Right lobe of liver (tissue), 6 donors: ENCODE data around the gene TEX22. TPM values are rescaled to one million over a fixed set of nuclear protein-coding genes. Genes with fewer than 3 reads are reported as not detected.

Source experiments
- ATAC-seq, 4 donors: fragments of 200-7000 bp; cut with Tn5 transposase; one replicate each; pipeline ENCODE4 v1.9.1; 2020; ENCODE audit warnings: mild to moderate bottlenecking in 4 of 4, moderate library complexity in 4 of 4
- DNase-seq, 3 donors: peaks; one replicate each; pipeline ENCODE4 v3.0.0-alpha.2; 2020
- H3K27ac ChIP-seq, 3 donors: fragments of 200-600 bp; one replicate each; pipeline ENCODE4 v1.8.0; 2022
- H3K27me3 ChIP-seq, 2 donors: fragments of 200-600 bp; one replicate each; pipeline ENCODE4 v1.8.0; 2022
- H3K36me3 ChIP-seq, 4 donors: fragments of 200-600 bp; sonication (generic) in 1 of 4; one replicate each; pipeline versions ENCODE4 v1.5.1 to v1.8.0; 2017 to 2022; ENCODE audit warnings: control low read depth in 1 of 4
- H3K4me1 ChIP-seq, 4 donors: fragments of 200-600 bp; sonication (generic) in 1 of 4; one replicate each; pipeline versions ENCODE4 v1.5.1 to v1.8.0; 2017 to 2022; ENCODE audit warnings: control low read depth in 1 of 4
- H3K4me3 ChIP-seq, 3 donors: fragments of 200-600 bp; one replicate each; pipeline ENCODE4 v1.8.0; 2022
- H3K9me3 ChIP-seq, 4 donors: fragments of 200-600 bp; sonication (generic) in 1 of 4; one replicate each; pipeline versions ENCODE4 v1.5.1 to v1.8.0; 2017 to 2022; ENCODE audit warnings: control low read depth in 1 of 4
- POLR2A ChIP-seq: fragments of 450-650 bp; IDR thresholded peaks from one replicate; pipeline ENCODE4 v1.6.1; 2017; ENCODE audit warnings: antibody characterized with exemption, mild to moderate bottlenecking
- WGBS: methylation state at CpG from one replicate; pipeline ENCODE4 v1.1.6; 2018; ENCODE audit warnings: low coverage, low lambda C conversion rate; ENCODE audit not compliant: insufficient coverage; ENCODE audit errors: missing lambda C conversion rate; 5-methylcytosine and 5-hydroxymethylcytosine counted together
- intact Hi-C, 2 donors: fragments of 100-400 bp; cut with DNase I; formaldehyde crosslinking; loops; one replicate each; pipeline versions ENCODE4 v1.11.2 to v1.14.1; 2022
- total RNA-seq, 6 experiments: library from RNA; depleted of rRNA in 2 of 6; stranded (reverse); fragments of >200 nt in 2 of 6; fragmentation: NEBNext Ultra II Directional in 3 of 6; extraction: Animal tissue kit (Norgen Biotek cat#: 25700) in 3 of 6; gene quantifications; one replicate each; pipeline versions ENCODE4 v1.1.0 to v1.2.4, GENCODE V29; 2016 to 2023
- TF ChIP-seq, protein P1 (sequence below), 4 donors: fragments of 200-600 bp in 3 of 4; fragments of 450-650 bp in 1 of 4; IDR thresholded peaks; one replicate each; pipeline versions ENCODE4 v1.5.1 to v1.8.0; 2016 to 2022; ENCODE audit warnings: antibody characterized with exemption in 4 of 4, mild to moderate bottlenecking in 2 of 4
- donor health status: DM: no; HTN: yes; CAD: no.
- donor health status: DM: no; HTN: no; CAD: no.
- donor health status: DM: no; HTN: no; CAD: no.
- donor health status: DM: no; HTN: yes; CAD: no.
- donor health status: DM: no; HTN: yes; CAD: no.

Gene TEX22
- total RNA-seq, 6 experiments from 2014 or later, result 0.07 to 0.44 (median 0.35) TPM; not detected in 3

DNA sequence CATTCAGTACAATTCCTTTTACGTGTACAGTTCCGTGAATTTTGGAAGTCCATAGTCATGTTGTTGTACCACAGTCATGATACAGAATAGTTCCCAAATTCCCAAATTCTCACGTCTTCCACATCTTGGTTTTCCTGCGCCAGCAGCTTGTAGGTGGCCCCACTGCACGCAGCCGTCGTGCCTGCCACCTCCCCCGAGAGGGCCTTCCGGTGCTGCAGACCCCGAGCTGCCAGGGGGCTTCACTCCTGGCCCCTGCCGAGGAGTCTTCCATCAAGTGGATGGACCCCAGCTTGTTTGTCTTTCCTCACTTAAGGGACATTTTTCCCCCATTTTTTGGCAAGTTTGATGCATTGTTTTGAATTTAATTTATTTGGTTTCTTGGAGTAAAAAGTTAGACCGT, 38.1 kb downstream of the TEX22 start:
- H3K27ac ChIP-seq, result no peak overlapping the region
- H3K27me3 ChIP-seq, result no peaks in the 10 kb centered on the region
- no peak for DNase-seq
- no peak for ATAC-seq
- intact Hi-C loops, result no loop called here
- H3K4me3 ChIP-seq, result no peak overlapping the region
- no peaks in the 10 kb centered on the region for H3K9me3 ChIP-seq
- TF ChIP-seq, protein P1, sequence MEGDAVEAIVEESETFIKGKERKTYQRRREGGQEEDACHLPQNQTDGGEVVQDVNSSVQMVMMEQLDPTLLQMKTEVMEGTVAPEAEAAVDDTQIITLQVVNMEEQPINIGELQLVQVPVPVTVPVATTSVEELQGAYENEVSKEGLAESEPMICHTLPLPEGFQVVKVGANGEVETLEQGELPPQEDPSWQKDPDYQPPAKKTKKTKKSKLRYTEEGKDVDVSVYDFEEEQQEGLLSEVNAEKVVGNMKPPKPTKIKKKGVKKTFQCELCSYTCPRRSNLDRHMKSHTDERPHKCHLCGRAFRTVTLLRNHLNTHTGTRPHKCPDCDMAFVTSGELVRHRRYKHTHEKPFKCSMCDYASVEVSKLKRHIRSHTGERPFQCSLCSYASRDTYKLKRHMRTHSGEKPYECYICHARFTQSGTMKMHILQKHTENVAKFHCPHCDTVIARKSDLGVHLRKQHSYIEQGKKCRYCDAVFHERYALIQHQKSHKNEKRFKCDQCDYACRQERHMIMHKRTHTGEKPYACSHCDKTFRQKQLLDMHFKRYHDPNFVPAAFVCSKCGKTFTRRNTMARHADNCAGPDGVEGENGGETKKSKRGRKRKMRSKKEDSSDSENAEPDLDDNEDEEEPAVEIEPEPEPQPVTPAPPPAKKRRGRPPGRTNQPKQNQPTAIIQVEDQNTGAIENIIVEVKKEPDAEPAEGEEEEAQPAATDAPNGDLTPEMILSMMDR (IDR thresholded peaks at IDR 0.05), result no peak
- TF ChIP-seq POLR2A, result no peak
- H3K4me1 ChIP-seq, result peaks cover 0 to 25% (median 12%) of the 10 kb centered on the region in 4 donors
- whole genome bisulfite sequencing, result 85% methylated on average over 6 of the region's 12 CpGs
- no peaks in the 10 kb centered on the region for H3K36me3 ChIP-seq

DNA sequence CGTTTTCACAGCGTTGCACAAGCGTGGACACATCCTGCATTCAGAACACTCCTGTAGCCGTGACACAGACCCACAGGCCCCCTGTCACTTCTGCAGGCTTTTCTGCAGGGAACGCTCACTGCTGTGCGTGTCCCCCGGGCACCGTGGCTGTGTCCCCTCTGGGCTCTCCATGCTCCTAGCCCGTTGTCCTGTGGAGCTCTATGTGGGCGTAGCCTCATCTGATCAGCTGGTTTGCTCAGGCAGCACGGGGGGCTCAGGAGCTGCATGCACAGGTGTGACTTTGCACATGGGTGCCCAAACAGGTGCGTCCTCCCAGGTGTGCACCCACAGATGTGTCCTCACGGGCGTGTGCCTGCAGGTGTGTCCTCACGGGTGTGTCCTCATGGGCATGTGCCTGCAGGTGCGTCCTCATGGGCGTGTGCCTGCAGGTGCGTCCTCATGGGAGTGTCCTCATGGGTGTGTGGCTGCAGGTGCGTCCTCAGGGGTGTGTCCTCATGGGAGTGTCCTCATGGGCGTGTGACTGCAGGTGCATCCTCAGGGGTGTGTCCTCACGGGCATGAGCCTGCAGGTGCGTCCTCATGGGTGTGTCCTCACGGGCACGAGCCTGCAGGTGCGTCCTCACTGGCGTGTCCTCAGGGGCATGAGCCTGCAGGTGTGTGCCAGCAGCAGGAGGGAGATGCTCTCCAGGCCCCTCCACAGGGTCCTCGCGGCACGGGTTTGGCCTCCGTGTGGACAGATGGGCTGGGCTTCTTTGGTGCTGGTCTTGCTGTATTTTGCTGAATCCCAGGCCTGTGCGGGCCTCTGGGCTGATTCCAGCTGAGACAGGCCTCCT, 38.8 kb downstream of the TEX22 start:
- WGBS, result 93% methylated on average over 9 of the region's 31 CpGs
- H3K27ac ChIP-seq, result no peak overlapping the region
- H3K4me1 ChIP-seq, result peaks cover 0 to 18% (median 9%) of the 10 kb centered on the region in 4 donors
- DNase-seq (peak in 1 of 3 donors; percentile 42), ATAC-seq (no peak)
- no peaks in the 10 kb centered on the region for H3K9me3 ChIP-seq
- no peak for TF ChIP-seq POLR2A
- TF ChIP-seq, protein P1 (IDR thresholded peaks at IDR 0.05), result no peak
- no peaks in the 10 kb centered on the region for H3K36me3 ChIP-seq
- intact Hi-C loops, result no loop called here
- no peak overlapping the region for H3K4me3 ChIP-seq
- no peaks in the 10 kb centered on the region for H3K27me3 ChIP-seq

DNA sequence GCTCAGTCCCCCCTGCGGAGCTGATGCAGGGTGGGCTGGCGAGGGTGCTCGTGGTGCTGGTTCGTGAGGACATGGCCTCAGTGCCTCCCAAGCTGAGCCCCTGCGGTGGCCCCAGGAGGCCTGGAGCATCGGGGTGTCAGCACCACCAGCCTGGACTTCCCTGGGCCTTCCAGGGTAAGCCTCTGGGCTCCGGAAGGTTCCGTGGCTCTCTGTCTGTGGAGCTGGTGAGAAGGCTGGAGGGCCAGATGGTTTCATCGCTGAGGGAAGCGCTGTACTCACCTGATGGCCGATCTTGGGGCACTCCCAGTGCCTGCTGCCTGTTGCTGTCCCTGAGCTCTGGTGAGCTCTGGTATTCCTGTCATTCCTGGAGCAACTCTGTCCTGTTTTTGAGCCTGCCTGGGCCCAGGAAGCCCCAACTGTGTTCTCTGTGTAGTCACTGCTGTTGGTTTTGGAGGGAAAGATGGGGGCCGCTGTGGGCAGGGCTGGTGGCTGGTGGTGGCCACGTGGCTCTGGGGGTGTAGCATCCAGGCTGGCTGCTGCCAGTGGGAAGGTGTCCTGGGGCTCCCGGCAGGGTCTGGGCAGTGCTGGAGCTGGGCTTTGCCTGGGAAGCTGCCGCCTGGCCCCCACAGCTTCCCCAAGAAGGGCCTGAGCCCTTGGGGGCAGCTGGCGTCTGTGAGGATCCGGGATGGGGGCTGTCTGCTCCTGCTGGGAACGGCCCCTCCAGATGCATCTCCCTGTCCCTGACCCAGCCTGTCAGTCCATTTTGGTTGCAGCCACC, 39.6 kb downstream of the TEX22 start:
- intact Hi-C loops, result no loop called here
- no peak for DNase-seq

DNA sequence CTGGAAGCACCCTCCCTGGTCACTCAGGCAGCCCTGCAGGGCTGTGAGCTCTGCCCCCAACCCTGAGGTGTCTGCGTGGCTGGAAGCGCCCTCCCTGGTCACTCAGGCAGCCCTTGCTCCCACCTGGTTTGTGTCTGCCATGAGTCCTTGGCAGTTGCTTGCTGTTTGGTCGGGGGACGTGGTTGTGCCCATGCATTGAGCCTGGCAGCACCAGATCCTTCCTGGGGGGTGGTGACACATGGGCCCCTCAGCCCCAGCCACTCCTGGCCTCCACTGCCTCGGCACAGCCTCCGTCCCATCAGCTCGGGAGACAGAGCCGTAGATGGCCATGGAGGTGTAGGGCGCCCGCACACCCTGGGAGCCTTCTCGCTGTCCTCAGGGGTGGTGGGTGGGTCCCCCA, 40.8 kb downstream of the TEX22 start:
- DNase-seq (no peak), ATAC-seq (peak in 1 of 4 donors; percentile 19)
- Histone ChIP-seq H3K4me1 (peaks cover 0 to 4% (median 0%) of the 10 kb centered on the region in 4 donors), H3K27me3 (no peaks in the 10 kb centered on the region), H3K36me3 (no peaks in the 10 kb centered on the region), H3K4me3 (no peak overlapping the region), H3K9me3 (no peaks in the 10 kb centered on the region), H3K27ac (no peak overlapping the region)
- 89% methylated on average over 5 of the region's 11 CpGs for WGBS
- intact Hi-C loops, result no loop called here
- TF ChIP-seq, protein P1 (IDR thresholded peaks at IDR 0.05), result no peak
- TF ChIP-seq POLR2A, result no peak

More for the DNA sequence above, 39.6 kb downstream of the TEX22 start:
- H3K4me1 ChIP-seq, result peaks cover 0 to 10% (median 5%) of the 10 kb centered on the region in 4 donors
- WGBS, result no CpG with 5 or more reads among the region's 18 CpGs
- no peak overlapping the region for H3K27ac ChIP-seq
- no peak for TF ChIP-seq POLR2A
- TF ChIP-seq, protein P1 (IDR thresholded peaks at IDR 0.05), result no peak
- H3K27me3 ChIP-seq, result no peaks in the 10 kb centered on the region
- H3K9me3 ChIP-seq, result no peaks in the 10 kb centered on the region
- no peak overlapping the region for H3K4me3 ChIP-seq
- H3K36me3 ChIP-seq, result no peaks in the 10 kb centered on the region
- ATAC-seq, result no peak
